GM12873 (cell line): ENCODE data around the gene TMPRSS11F.

ENCODE experiments used
- TF ChIP-seq, protein P1 (sequence below): IDR thresholded peaks from 2 replicates; pipeline ENCODE4 v1.5.1; 2012; ENCODE audit warnings: low read depth, mild to moderate bottlenecking, moderate library complexity, low read length, control low read depth; ENCODE audit not compliant: insufficient read depth; ENCODE audit errors: missing control alignments

The TMPRSS11F gene

GRCh38 chr4:68123525-68123924 lies 6.1 kb downstream of the TMPRSS11F start:
- TF ChIP-seq, protein P1, sequence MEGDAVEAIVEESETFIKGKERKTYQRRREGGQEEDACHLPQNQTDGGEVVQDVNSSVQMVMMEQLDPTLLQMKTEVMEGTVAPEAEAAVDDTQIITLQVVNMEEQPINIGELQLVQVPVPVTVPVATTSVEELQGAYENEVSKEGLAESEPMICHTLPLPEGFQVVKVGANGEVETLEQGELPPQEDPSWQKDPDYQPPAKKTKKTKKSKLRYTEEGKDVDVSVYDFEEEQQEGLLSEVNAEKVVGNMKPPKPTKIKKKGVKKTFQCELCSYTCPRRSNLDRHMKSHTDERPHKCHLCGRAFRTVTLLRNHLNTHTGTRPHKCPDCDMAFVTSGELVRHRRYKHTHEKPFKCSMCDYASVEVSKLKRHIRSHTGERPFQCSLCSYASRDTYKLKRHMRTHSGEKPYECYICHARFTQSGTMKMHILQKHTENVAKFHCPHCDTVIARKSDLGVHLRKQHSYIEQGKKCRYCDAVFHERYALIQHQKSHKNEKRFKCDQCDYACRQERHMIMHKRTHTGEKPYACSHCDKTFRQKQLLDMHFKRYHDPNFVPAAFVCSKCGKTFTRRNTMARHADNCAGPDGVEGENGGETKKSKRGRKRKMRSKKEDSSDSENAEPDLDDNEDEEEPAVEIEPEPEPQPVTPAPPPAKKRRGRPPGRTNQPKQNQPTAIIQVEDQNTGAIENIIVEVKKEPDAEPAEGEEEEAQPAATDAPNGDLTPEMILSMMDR = no peak

DNA sequence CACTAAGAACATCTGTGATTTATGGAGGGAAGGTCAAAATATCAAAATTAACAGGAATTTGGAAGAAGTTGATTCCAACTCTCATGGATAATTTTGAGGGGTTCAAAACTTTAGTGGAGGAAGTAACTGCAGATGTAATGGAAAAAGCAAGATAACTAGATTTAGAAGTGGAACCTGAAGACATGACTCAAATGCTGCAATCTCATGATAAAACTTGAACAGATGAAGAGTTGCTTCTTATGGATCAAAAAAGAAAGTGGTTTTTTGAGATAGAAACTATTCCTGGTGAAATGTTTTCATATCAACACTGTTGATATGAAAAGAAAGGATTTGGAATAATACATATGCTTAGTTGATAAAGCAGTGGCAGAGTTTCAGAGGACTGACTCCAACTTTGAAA lies 9.7 kb downstream of the TMPRSS11F start:
- TF ChIP-seq, protein P1 = no peak

DNA sequence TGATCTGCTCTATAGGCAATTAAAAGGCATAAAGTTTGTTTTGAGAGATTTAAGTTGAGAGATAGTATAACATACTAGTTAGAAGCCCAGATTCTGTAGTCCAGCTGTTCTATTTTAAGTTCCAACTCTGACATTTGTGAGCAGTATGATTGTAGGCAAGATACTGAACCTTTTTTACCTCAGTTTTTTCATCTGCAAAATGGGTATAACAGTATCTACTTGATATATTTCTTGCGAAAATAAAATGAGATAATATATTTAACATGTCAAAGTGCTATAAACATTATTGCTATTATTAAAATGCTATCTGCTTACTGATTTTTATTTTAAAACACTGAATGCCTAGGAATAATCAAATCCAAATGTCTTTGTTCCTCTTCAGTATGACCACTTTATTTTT lies 19.2 kb downstream of the TMPRSS11F start:
- TF ChIP-seq, protein P1 = no peak

- TF ChIP-seq, protein P1 = no peak
These were observed 19.8 kb downstream of the TMPRSS11F start for GRCh38 chr4:68109868-68110267.

- TF ChIP-seq, protein P1 = no peak
These were observed 46.9 kb downstream of the TMPRSS11F start for GRCh38 chr4:68082758-68083157.

DNA sequence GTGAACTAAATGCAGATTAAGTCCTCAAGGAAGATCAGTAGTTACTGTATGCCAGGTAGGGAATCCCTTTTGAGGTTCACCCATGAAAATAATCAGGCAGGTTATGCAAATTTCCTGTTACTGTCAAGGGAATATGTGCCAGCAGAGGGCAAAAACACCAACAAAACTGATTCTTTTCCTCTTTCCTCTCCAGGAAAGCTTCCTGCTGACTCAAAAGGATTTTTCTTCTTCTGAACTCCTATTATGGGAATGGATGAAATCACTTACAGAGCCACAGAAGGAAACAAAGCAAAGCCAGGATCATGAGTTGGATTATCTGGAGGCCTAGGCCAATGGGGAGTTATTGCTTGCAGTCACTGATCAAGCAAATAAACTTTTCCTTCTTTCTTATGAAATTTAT lies 49.7 kb downstream of the TMPRSS11F start:
- TF ChIP-seq, protein P1 = no peak

- TF ChIP-seq, protein P1 = no peak
These were observed 51.9 kb downstream of the TMPRSS11F start for GRCh38 chr4:68077737-68078136.
